Activated T-helper 2 cell treated with anti-CD3 and anti-CD28 coated beads, Interferon-gamma antibody, Interleukin-2, Interleukin-4, amounts not matched to agents 10 μg/mL and 5 μg/mL and 100 μg/mL, durations not matched to agents 14 hours and 24 hours and 36 hours (primary cell): ENCODE data around the gene PDE2A. TPM values are rescaled to one million over a fixed set of nuclear protein-coding genes. Genes with fewer than 3 reads are reported as not detected.

Experiments used
- DNase-seq: peaks from one replicate; pipeline ENCODE4 v3.0.0; 2021; ENCODE audit warnings: low spot score
- H3K27ac Mint-ChIP-seq: one replicate; pipeline ENCODE4 v1.8.0; 2021; ENCODE audit warnings: mixed read lengths
- H3K27me3 Mint-ChIP-seq: one replicate; pipeline ENCODE4 v1.8.0; 2021; ENCODE audit warnings: low read depth, mixed read lengths
- H3K36me3 Mint-ChIP-seq: one replicate; pipeline ENCODE4 v1.8.0; 2021; ENCODE audit warnings: low read depth, mixed read lengths
- H3K4me1 Mint-ChIP-seq: one replicate; pipeline ENCODE4 v1.8.0; 2021; ENCODE audit warnings: low read depth, mixed read lengths
- H3K4me3 Mint-ChIP-seq: one replicate; pipeline ENCODE4 v1.8.0; 2021; ENCODE audit warnings: low read depth, mild to moderate bottlenecking, moderate library complexity, mixed read lengths
- H3K9me3 Mint-ChIP-seq: one replicate; pipeline ENCODE4 v1.8.0; 2021; ENCODE audit warnings: mixed read lengths
- intact Hi-C: fragments of 100-400 bp; cut with micrococcal nuclease; formaldehyde crosslinking; loops from one replicate; pipeline ENCODE4 v1.15.1; 2023
- total RNA-seq: library from RNA; stranded (reverse); gene quantifications from 2 replicates; pipeline ENCODE4 v1.2.3, GENCODE V29; 2022

PDE2A gene
- total RNA-seq, 1 donor from 2014 or later, result 0.62 TPM

GRCh38 chr11:72602250-72602904 is 71.8 kb downstream of the PDE2A start:
- Mint-ChIP-seq H3K9me3 (no peaks in the 10 kb centered on the region), H3K36me3 (no peaks in the 10 kb centered on the region), H3K4me3 (no peak overlapping the region), H3K27me3 (peaks cover 16% of the 10 kb centered on the region), H3K27ac (no peak overlapping the region), H3K4me1 (peaks cover 2% of the 10 kb centered on the region)
- DNase-seq, result no peak
- intact Hi-C loops, result no loop called here

- Mint-ChIP-seq H3K27me3 (peaks cover 18% of the 10 kb centered on the region), H3K27ac (no peak overlapping the region), H3K9me3 (no peaks in the 10 kb centered on the region), H3K4me3 (no peak overlapping the region), H3K4me1 (no peaks in the 10 kb centered on the region), H3K36me3 (no peaks in the 10 kb centered on the region)
- DNase-seq, result no peak
- intact Hi-C loops, result no loop called here
Measured at GRCh38 chr11:72600557-72600956, 73.7 kb downstream of the PDE2A start.

- no peak for DNase-seq
- Mint-ChIP-seq H3K27ac (no peak overlapping the region), H3K4me3 (no peak overlapping the region), H3K9me3 (no peaks in the 10 kb centered on the region), H3K27me3 (peaks cover 17% of the 10 kb centered on the region), H3K4me1 (no peaks in the 10 kb centered on the region), H3K36me3 (no peaks in the 10 kb centered on the region)
- intact Hi-C loops, result no loop called here
Measured at GRCh38 chr11:72599325-72600117, 74.7 kb downstream of the PDE2A start.

GRCh38 chr11:72598906-72599305 is 75.3 kb downstream of the PDE2A start:
- Mint-ChIP-seq H3K36me3 (no peaks in the 10 kb centered on the region), H3K27me3 (peaks cover 17% of the 10 kb centered on the region), H3K9me3 (no peaks in the 10 kb centered on the region), H3K27ac (no peak overlapping the region), H3K4me3 (no peak overlapping the region), H3K4me1 (no peaks in the 10 kb centered on the region)
- intact Hi-C loops, result no loop called here
- DNase-seq, result no peak

- H3K27ac Mint-ChIP-seq, result no peak overlapping the region
- peaks cover 19% of the 10 kb centered on the region for H3K27me3 Mint-ChIP-seq
- no peak for DNase-seq
- no peaks in the 10 kb centered on the region for H3K36me3 Mint-ChIP-seq
- no peak overlapping the region for H3K4me3 Mint-ChIP-seq
- no peaks in the 10 kb centered on the region for H3K4me1 Mint-ChIP-seq
- intact Hi-C loops, result no loop called here
- H3K9me3 Mint-ChIP-seq, result no peaks in the 10 kb centered on the region
Measured at GRCh38 chr11:72598466-72598865, 75.8 kb downstream of the PDE2A start.

GRCh38 chr11:72597721-72598120 is 76.5 kb downstream of the PDE2A start:
- Mint-ChIP-seq H3K4me1 (no peaks in the 10 kb centered on the region), H3K36me3 (no peaks in the 10 kb centered on the region), H3K9me3 (no peaks in the 10 kb centered on the region), H3K4me3 (no peak overlapping the region), H3K27ac (no peak overlapping the region), H3K27me3 (peaks cover 19% of the 10 kb centered on the region)
- intact Hi-C loops, result no loop called here
- DNase-seq, result no peak

GRCh38 chr11:72595292-72595684 is 78.9 kb downstream of the PDE2A start:
- no peaks in the 10 kb centered on the region for H3K9me3 Mint-ChIP-seq
- peaks cover 41% of the 10 kb centered on the region for H3K27me3 Mint-ChIP-seq
- intact Hi-C loops, result no loop called here
- no peak overlapping the region for H3K27ac Mint-ChIP-seq
- no peaks in the 10 kb centered on the region for H3K36me3 Mint-ChIP-seq
- no peak for DNase-seq
- no peak overlapping the region for H3K4me3 Mint-ChIP-seq
- peaks cover 15% of the 10 kb centered on the region for H3K4me1 Mint-ChIP-seq

- H3K4me1 Mint-ChIP-seq, result peaks cover 17% of the 10 kb centered on the region
- H3K4me3 Mint-ChIP-seq, result no peak overlapping the region
- no peaks in the 10 kb centered on the region for H3K36me3 Mint-ChIP-seq
- no peaks in the 10 kb centered on the region for H3K9me3 Mint-ChIP-seq
- intact Hi-C loops, result no loop called here
- H3K27ac Mint-ChIP-seq, result no peak overlapping the region
- peaks cover 44% of the 10 kb centered on the region for H3K27me3 Mint-ChIP-seq
- DNase-seq, result no peak
Measured at GRCh38 chr11:72594493-72595291, 79.5 kb downstream of the PDE2A start.

GRCh38 chr11:72592698-72593495 is 81.3 kb downstream of the PDE2A start:
- peaks cover 51% of the 10 kb centered on the region for H3K27me3 Mint-ChIP-seq
- no peaks in the 10 kb centered on the region for H3K9me3 Mint-ChIP-seq
- peaks cover 17% of the 10 kb centered on the region for H3K4me1 Mint-ChIP-seq
- no peak for DNase-seq
- no peaks in the 10 kb centered on the region for H3K36me3 Mint-ChIP-seq
- no peak overlapping the region for H3K4me3 Mint-ChIP-seq
- H3K27ac Mint-ChIP-seq, result no peak overlapping the region
- intact Hi-C loops, result no loop called here

- Mint-ChIP-seq H3K27ac (no peak overlapping the region), H3K27me3 (peaks cover 56% of the 10 kb centered on the region), H3K4me3 (no peak overlapping the region), H3K4me1 (peaks cover 17% of the 10 kb centered on the region), H3K36me3 (no peaks in the 10 kb centered on the region), H3K9me3 (no peaks in the 10 kb centered on the region)
- DNase-seq, result peak; percentile 20
- intact Hi-C loops, result no loop called here
Measured at GRCh38 chr11:72591785-72592502, 82.3 kb downstream of the PDE2A start.

GRCh38 chr11:72591023-72591422 is 83.2 kb downstream of the PDE2A start:
- H3K9me3 Mint-ChIP-seq, result no peaks in the 10 kb centered on the region
- intact Hi-C loops, result no loop called here
- no peaks in the 10 kb centered on the region for H3K36me3 Mint-ChIP-seq
- H3K4me3 Mint-ChIP-seq, result no peak overlapping the region
- no peak for DNase-seq
- no peak overlapping the region for H3K27ac Mint-ChIP-seq
- peaks cover 59% of the 10 kb centered on the region for H3K27me3 Mint-ChIP-seq
- peaks cover 17% of the 10 kb centered on the region for H3K4me1 Mint-ChIP-seq
